Neural cell (in vitro differentiated cells): ENCODE results near the gene EZR. TPM values are rescaled to one million over a fixed set of nuclear protein-coding genes. Genes with fewer than 3 reads are reported as not detected.
"Not testable (repeated sequence)": the region's sequence is repeated elsewhere in the genome, so short reads cannot be mapped to it uniquely, and the experiment has no call there.

Source experiments
- H2AFZ ChIP-seq: fragments of 200-600, 300-800 bp; sonication (generic), shearing (Covaris generic); 2 replicates; pipeline ENCODE4 v1.6.0; 2014; ENCODE audit warnings: low read depth, mild to moderate bottlenecking, antibody characterized with exemption, low read length, moderate library complexity
- H3F3A ChIP-seq: fragments of 200-600 bp; shearing (Covaris generic); 2 replicates; pipeline ENCODE4 v1.6.1; 2016; ENCODE audit warnings: mild to moderate bottlenecking, moderate library complexity, mixed read lengths, antibody characterized with exemption, low read length; ENCODE audit not compliant: insufficient read depth, poor library complexity, severe bottlenecking
- H3K27ac ChIP-seq: fragments of 200-600, 300-800 bp; sonication (generic), shearing (Covaris generic); 2 replicates; pipeline ENCODE4 v1.5.1; 2014; ENCODE audit warnings: mild to moderate bottlenecking, low read length, moderate library complexity
- H3K27me3 ChIP-seq: fragments of 300-800, 200-600 bp; sonication (generic), shearing (Covaris generic); 2 replicates; pipeline ENCODE4 v1.6.0; 2014; ENCODE audit warnings: mild to moderate bottlenecking, low read depth, low read length, moderate library complexity; ENCODE audit not compliant: insufficient read depth
- H3K36me3 ChIP-seq: fragments of 300-800, 200-600 bp; sonication (generic), shearing (Covaris generic); 2 replicates; pipeline ENCODE4 v1.5.1; 2014; ENCODE audit warnings: mild to moderate bottlenecking, antibody characterized with exemption, low read length, moderate library complexity; ENCODE audit not compliant: insufficient read depth
- H3K4me2 ChIP-seq: fragments of 300-800, 200-600 bp; sonication (generic), shearing (Covaris generic); 2 replicates; pipeline ENCODE4 v1.6.0; 2014; ENCODE audit warnings: mild to moderate bottlenecking, low read length
- H3K4me3 ChIP-seq: fragments of 300-800, 200-600 bp; sonication (generic), shearing (Covaris generic); 2 replicates; pipeline ENCODE4 v1.5.1; 2014; ENCODE audit warnings: mild to moderate bottlenecking, low read length, moderate library complexity
- H3K79me2 ChIP-seq: fragments of 200-600 bp; shearing (Covaris generic); replicated peaks from 2 replicates; pipeline ENCODE4 v1.6.0; 2014; ENCODE audit warnings: mild to moderate bottlenecking, low read length, moderate library complexity; ENCODE audit not compliant: insufficient read depth
- H3K9ac ChIP-seq: fragments of 300-800, 200-600 bp; sonication (generic), shearing (Covaris generic); 2 replicates; pipeline ENCODE4 v1.6.1; 2016; ENCODE audit warnings: mild to moderate bottlenecking, low read length, mixed read lengths
- H3K9me2 ChIP-seq: fragments of 200-600 bp; shearing (Covaris generic); 2 replicates; pipeline ENCODE4 v1.6.1; 2016; ENCODE audit warnings: mild to moderate bottlenecking, low read length, mixed read lengths; ENCODE audit not compliant: insufficient read depth
- H3K9me3 ChIP-seq: fragments of 200-600, 300-800 bp; sonication (generic), shearing (Covaris generic); 2 replicates; pipeline ENCODE4 v1.6.1; 2016; ENCODE audit warnings: mild to moderate bottlenecking, mixed run types, low read length, moderate library complexity, mixed read lengths
- H4K20me1 ChIP-seq: fragments of 200-600 bp; shearing (Covaris generic); 2 replicates; pipeline ENCODE4 v1.6.1; 2016; ENCODE audit warnings: mild to moderate bottlenecking, mixed run types; ENCODE audit not compliant: insufficient read depth
- EP300 ChIP-seq: fragments of 450-650 bp; conservative IDR thresholded peaks from 2 replicates; pipeline ENCODE4 v1.6.1; 2014; ENCODE audit warnings: antibody characterized with exemption, mild to moderate bottlenecking, moderate library complexity; ENCODE audit not compliant: poor library complexity, severe bottlenecking
- EZH2 ChIP-seq: fragments of 200-600, 300-800 bp; shearing (Covaris generic), sonication (generic); IDR thresholded peaks from 2 replicates; pipeline ENCODE4 v1.6.1; 2014; ENCODE audit warnings: antibody characterized with exemption, low read length, borderline replicate concordance, mild to moderate bottlenecking; ENCODE audit not compliant: insufficient read depth, poor library complexity, severe bottlenecking
- MXI1 ChIP-seq: fragments of 450-650 bp; conservative IDR thresholded peaks from 2 replicates; pipeline ENCODE4 v1.6.1; 2014; ENCODE audit warnings: antibody characterized with exemption, mild to moderate bottlenecking; ENCODE audit not compliant: poor library complexity, severe bottlenecking
- RAD21 ChIP-seq: fragments of 450-650 bp; conservative IDR thresholded peaks from 2 replicates; pipeline ENCODE4 v1.6.1; 2014; ENCODE audit warnings: antibody characterized with exemption, mild to moderate bottlenecking, moderate library complexity
- REST ChIP-seq: IDR thresholded peaks from 2 replicates; pipeline ENCODE4 v1.6.1; 2012; ENCODE audit warnings: borderline replicate concordance
- SMC3 ChIP-seq: fragments of 450-650 bp; conservative IDR thresholded peaks from 2 replicates; pipeline ENCODE4 v1.6.1; 2014; ENCODE audit warnings: antibody characterized with exemption, mild to moderate bottlenecking, moderate library complexity; ENCODE audit not compliant: poor library complexity
- TAF1 ChIP-seq: IDR thresholded peaks from 2 replicates; pipeline ENCODE4 v1.6.1; 2012; ENCODE audit warnings: low read depth
- polyA plus RNA-seq: library from polyadenylated mRNA; depleted of rRNA; stranded (reverse); fragments of >200 nt; gene quantifications from 2 replicates; pipeline ENCODE4 v1.2.3, GENCODE V29; 2014
- TF ChIP-seq, protein P1 (sequence below): fragments of 450-650 bp; IDR thresholded peaks from 2 replicates; pipeline ENCODE4 v1.5.1; 2014; ENCODE audit warnings: antibody characterized with exemption, mild to moderate bottlenecking, moderate library complexity; ENCODE audit not compliant: poor library complexity, severe bottlenecking

The EZR gene
- polyA plus RNA-seq, 1 donor from 2014 or later: 1.6 TPM

DNA sequence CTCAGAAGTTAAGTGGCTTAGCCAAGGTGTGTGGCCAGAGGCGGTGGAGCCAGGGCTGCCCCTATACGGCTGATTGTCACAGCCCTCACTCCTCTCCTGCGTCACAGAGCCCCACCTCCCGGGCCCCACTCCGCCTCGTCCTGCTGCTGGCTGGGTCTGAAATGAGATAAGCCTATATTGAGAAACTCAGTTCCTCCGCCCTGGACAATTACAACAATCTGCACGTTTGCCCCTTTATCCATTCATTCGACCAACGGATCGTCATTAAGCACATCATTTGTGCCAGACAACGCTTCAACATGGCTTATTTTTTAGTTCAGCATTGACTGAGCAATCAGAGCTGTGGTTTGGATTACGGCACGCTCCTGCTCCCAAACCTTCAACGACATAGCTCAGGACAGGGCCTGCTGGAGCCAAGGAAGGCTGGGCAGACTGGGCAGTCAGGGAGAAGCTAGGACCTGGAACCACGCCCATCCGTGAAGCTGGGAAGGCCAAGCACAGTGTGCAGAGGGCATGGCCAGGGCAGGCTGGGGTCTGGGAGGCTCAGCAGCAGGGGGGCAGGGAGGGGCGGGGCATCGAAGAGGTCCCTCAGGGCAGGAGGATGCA lies 16.6 kb upstream of the EZR start:
- H3F3A ChIP-seq: no peaks in the 10 kb centered on the region
- TF ChIP-seq MXI1: no peak
- TF ChIP-seq SMC3: no peak
- TF ChIP-seq, protein P1, sequence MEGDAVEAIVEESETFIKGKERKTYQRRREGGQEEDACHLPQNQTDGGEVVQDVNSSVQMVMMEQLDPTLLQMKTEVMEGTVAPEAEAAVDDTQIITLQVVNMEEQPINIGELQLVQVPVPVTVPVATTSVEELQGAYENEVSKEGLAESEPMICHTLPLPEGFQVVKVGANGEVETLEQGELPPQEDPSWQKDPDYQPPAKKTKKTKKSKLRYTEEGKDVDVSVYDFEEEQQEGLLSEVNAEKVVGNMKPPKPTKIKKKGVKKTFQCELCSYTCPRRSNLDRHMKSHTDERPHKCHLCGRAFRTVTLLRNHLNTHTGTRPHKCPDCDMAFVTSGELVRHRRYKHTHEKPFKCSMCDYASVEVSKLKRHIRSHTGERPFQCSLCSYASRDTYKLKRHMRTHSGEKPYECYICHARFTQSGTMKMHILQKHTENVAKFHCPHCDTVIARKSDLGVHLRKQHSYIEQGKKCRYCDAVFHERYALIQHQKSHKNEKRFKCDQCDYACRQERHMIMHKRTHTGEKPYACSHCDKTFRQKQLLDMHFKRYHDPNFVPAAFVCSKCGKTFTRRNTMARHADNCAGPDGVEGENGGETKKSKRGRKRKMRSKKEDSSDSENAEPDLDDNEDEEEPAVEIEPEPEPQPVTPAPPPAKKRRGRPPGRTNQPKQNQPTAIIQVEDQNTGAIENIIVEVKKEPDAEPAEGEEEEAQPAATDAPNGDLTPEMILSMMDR: no peak
- no peak for TF ChIP-seq EZH2
- H3K9me3 ChIP-seq: no peaks in the 10 kb centered on the region
- no peaks in the 10 kb centered on the region for H3K36me3 ChIP-seq
- no peak overlapping the region for H2AFZ ChIP-seq
- H3K9ac ChIP-seq: no peak overlapping the region
- H3K9me2 ChIP-seq: no peaks in the 10 kb centered on the region
- H3K4me3 ChIP-seq: no peak overlapping the region
- no peaks in the 10 kb centered on the region for H4K20me1 ChIP-seq
- no peak overlapping the region for H3K4me2 ChIP-seq
- H3K79me2 ChIP-seq: no peaks in the 10 kb centered on the region
- no peak overlapping the region for H3K27ac ChIP-seq
- no peaks in the 10 kb centered on the region for H3K27me3 ChIP-seq

GRCh38 chr6:158834675-158835385 lies 15.7 kb upstream of the EZR start:
- H3K27me3 ChIP-seq: no peaks in the 10 kb centered on the region
- no peak overlapping the region for H3K27ac ChIP-seq
- H3K4me2 ChIP-seq: no peak overlapping the region
- H3K79me2 ChIP-seq: no peaks in the 10 kb centered on the region
- no peaks in the 10 kb centered on the region for H3K9me3 ChIP-seq
- no peaks in the 10 kb centered on the region for H3K36me3 ChIP-seq
- no peak overlapping the region for H3K4me3 ChIP-seq
- no peaks in the 10 kb centered on the region for H4K20me1 ChIP-seq
- no peaks in the 10 kb centered on the region for H3K9me2 ChIP-seq
- no peaks in the 10 kb centered on the region for H3F3A ChIP-seq
- no peak overlapping the region for H3K9ac ChIP-seq
- no peak overlapping the region for H2AFZ ChIP-seq
- TF ChIP-seq MXI1 (no peak), SMC3 (no peak), TAF1 (no peak)

GRCh38 chr6:158832807-158833206 lies 13.6 kb upstream of the EZR start:
- not testable (repeated sequence) for H4K20me1 ChIP-seq, H3F3A ChIP-seq, H3K27me3 ChIP-seq, H3K9ac ChIP-seq, H3K4me2 ChIP-seq, H3K9me2 ChIP-seq, H3K27ac ChIP-seq, H3K4me3 ChIP-seq, H3K36me3 ChIP-seq, H2AFZ ChIP-seq, H3K9me3 ChIP-seq, H3K79me2 ChIP-seq

DNA sequence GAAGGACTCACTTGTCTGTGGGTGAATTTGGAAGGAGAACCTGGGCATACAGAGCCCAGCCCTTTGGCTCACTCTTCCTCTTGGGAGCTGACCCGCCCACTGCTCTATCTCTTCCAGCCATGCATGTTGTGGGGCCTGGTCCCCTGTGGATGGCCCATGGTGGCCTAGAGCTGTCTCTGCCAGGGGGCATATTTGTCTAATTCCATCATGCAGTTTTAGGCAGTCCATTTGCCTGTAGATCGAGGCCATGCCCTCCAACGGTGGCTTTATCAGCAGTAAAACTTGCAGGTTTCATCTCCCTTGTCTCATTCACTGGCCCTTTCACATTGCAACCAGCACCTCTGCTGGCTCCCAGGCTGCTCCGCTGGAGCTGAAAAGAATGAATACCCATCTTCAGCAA lies 12.9 kb upstream of the EZR start:
- no peaks in the 10 kb centered on the region for H3F3A ChIP-seq
- no peak overlapping the region for H3K4me2 ChIP-seq
- H3K27ac ChIP-seq: no peak overlapping the region
- H3K36me3 ChIP-seq: no peaks in the 10 kb centered on the region
- no peaks in the 10 kb centered on the region for H3K27me3 ChIP-seq
- H4K20me1 ChIP-seq: no peaks in the 10 kb centered on the region
- no peak overlapping the region for H2AFZ ChIP-seq
- H3K9me2 ChIP-seq: no peaks in the 10 kb centered on the region
- TF ChIP-seq EZH2 (no peak), SMC3 (no peak), EP300 (no peak), RAD21 (no peak), REST (no peak), MXI1 (no peak), TAF1 (no peak)
- TF ChIP-seq, protein P1: no peak
- no peaks in the 10 kb centered on the region for H3K79me2 ChIP-seq
- H3K4me3 ChIP-seq: no peak overlapping the region
- H3K9me3 ChIP-seq: no peaks in the 10 kb centered on the region
- H3K9ac ChIP-seq: no peak overlapping the region
